K562 treated with DMSO at 1 percent for 24 hours (cell line): ENCODE data around the gene MTFMT. TPM values are rescaled to one million over a fixed set of nuclear protein-coding genes. Genes with fewer than 3 reads are reported as not detected.

Experiments
- total RNA-seq: library from RNA; unstranded; fragments of 300-600 nt; gene quantifications from 2 replicates; pipeline ENCODE4 v1.2.3, GENCODE V29; 2022; ENCODE audit warnings: low read depth; ENCODE audit not compliant: insufficient read depth

The MTFMT gene
- 14.0 and 39.9 TPM in 2 replicates for total RNA-seq

GRCh38 chr15:65028921-65029735 is at the start of gene MTFMT:
Gene MTFMT (minus strand): TSS chr15:65029639. CDS start chr15:65029613, 26 bp downstream.

GRCh38 chr15:65076486-65077290 is 47.2 kb upstream of the MTFMT start, which contains the start of gene KBTBD13:
Gene KBTBD13 (plus strand): TSS chr15:65076746. CDS start chr15:65076816, 70 bp downstream.

GRCh38 chr15:65067645-65068402 is 38.4 kb upstream of the MTFMT start, which contains the start of gene RASL12:
Gene RASL12 (minus strand): TSS chr15:65067991. CDS start chr15:65067835, 156 bp downstream.

GRCh38 chr15:65044724-65045481 is 15.5 kb upstream of the MTFMT start, which contains the start of gene SLC51B:
Gene SLC51B (plus strand): TSS chr15:65045387. CDS start chr15:65050005, 4,618 bp downstream.

GRCh38 chr15:64989416-64990167 is 39.8 kb downstream of the MTFMT start, which contains the start of gene SPG21:
Gene SPG21 (minus strand): TSS chr15:64989914. CDS start chr15:64983569, 6,345 bp downstream.

Other genes starting within 250 kb of the MTFMT start
- gene PIF1, start 204.0 kb downstream of the MTFMT start, total RNA-seq, result 18.2 and 22.8 TPM in 2 replicates
- 13.5 and 13.9 TPM in 2 replicates for gene PLEKHO2, start 187.7 kb downstream of the MTFMT start, total RNA-seq
- 0.24 and 1.4 TPM in 2 replicates for gene ANKDD1A, start 117.7 kb downstream of the MTFMT start, total RNA-seq
- gene SPG21, start 39.7 kb downstream of the MTFMT start, total RNA-seq, result 72.2 and 81.9 TPM in 2 replicates
- not detected in 2 replicates for gene SLC51B, start 15.7 kb upstream of the MTFMT start, total RNA-seq
- not detected in 2 replicates for gene RASL12, start 38.4 kb upstream of the MTFMT start, total RNA-seq
- gene KBTBD13, start 47.1 kb upstream of the MTFMT start, total RNA-seq, result 0.17 TPM in 1 of 2 replicates, not detected in the other
- 1.1 and 1.6 TPM in 2 replicates for gene UBAP1L, start 85.6 kb upstream of the MTFMT start, total RNA-seq
- gene PDCD7, start 104.2 kb upstream of the MTFMT start, total RNA-seq, result 34.8 and 35.7 TPM in 2 replicates
- gene CLPX, start 155.7 kb upstream of the MTFMT start, total RNA-seq, result 31.3 and 37.9 TPM in 2 replicates
- gene CILP, start 181.8 kb upstream of the MTFMT start, total RNA-seq, result 0.03 TPM in 1 of 2 replicates, not detected in the other